ENCODE data around the gene ULBP2.
"Not testable (repeated sequence)": the region's sequence is repeated elsewhere in the genome, so short reads cannot be mapped to it uniquely, and the experiment has no call there.

ULBP2 gene

DNA sequence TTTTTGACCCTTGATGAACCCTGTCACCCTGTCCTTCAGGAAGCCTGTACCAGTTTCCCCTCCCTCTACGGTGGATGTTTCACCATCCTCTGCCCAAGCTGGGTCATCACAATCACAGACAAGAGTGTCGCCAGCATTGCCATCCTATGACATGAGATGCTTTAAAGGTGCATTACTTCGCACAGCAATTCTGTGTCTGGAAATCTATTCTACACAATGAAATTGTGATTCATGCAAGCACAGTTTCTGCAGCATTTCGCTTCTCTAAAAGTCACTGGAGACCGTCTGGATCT lies 2.5 kb upstream of the ULBP2 start:
- H3K79me2 ChIP-seq (ENCODE audit: insufficient read depth, low read depth): no peaks in the 10 kb centered on the region
- no peaks in the 10 kb centered on the region for H4K20me1 ChIP-seq (ENCODE audit: insufficient read depth)
- H2AFZ ChIP-seq (ENCODE audit: low read depth): no peak overlapping the region
- TF ChIP-seq, protein P1, sequence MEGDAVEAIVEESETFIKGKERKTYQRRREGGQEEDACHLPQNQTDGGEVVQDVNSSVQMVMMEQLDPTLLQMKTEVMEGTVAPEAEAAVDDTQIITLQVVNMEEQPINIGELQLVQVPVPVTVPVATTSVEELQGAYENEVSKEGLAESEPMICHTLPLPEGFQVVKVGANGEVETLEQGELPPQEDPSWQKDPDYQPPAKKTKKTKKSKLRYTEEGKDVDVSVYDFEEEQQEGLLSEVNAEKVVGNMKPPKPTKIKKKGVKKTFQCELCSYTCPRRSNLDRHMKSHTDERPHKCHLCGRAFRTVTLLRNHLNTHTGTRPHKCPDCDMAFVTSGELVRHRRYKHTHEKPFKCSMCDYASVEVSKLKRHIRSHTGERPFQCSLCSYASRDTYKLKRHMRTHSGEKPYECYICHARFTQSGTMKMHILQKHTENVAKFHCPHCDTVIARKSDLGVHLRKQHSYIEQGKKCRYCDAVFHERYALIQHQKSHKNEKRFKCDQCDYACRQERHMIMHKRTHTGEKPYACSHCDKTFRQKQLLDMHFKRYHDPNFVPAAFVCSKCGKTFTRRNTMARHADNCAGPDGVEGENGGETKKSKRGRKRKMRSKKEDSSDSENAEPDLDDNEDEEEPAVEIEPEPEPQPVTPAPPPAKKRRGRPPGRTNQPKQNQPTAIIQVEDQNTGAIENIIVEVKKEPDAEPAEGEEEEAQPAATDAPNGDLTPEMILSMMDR (conservative IDR thresholded peaks at IDR 0.05; ENCODE audit: low read depth, low read length): no peak
- no peak overlapping the region for H3K4me3 ChIP-seq (IDR thresholded peaks at IDR 0.05; ENCODE audit: insufficient read depth, low read depth, low read length)
- no peak overlapping the region for H3K27ac ChIP-seq
- H3K36me3 ChIP-seq (ENCODE audit: insufficient read depth): no peaks in the 10 kb centered on the region
- peaks cover 52% of the 10 kb centered on the region for H3K4me1 ChIP-seq (ENCODE audit: low read depth, poor library complexity, severe bottlenecking)
- H3K9ac ChIP-seq: no peak overlapping the region; the same call in 1 of the 2 replicates
- H3K27me3 ChIP-seq (ENCODE audit: insufficient read depth, low read depth): peaks cover 91% of the 10 kb centered on the region
- peak overlapping the region; percentile 99 for H3K4me2 ChIP-seq

DNA sequence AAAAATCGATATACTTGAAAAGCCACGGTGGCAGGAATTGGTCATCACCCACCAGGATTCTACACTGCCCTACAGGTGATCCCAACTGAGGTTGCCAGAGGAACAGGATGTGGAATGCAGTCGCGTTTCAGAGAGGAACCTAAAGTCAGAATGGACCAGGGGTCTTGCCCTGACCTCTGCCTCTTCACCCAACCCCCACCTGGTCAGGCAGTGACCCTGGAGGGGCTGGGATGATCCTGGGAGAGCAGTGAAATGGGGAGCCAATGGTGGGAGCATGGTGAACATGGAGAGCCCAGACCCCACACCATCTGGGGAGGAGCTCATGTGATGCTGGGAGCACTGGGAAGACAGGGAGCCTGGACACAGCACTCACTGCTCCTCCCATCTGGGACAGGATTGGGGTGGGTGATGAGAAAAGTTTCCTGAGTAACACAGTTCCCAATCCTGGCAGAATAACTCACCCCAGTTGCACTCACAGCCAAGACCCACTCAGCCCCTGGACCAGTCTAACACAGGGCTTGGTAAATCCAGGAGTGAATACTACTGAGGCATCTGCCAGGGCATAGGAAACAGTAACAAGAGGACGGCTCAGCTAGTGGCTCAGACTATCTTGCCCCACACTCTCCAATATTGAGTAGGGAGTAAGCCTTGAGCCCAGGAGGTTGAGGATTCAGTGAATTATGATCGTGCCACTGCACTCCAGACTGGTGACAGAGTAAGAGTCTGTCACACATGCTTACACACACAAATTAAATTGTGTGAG lies 1.7 kb upstream of the ULBP2 start:
- Histone ChIP-seq H3K4me2 (no peak overlapping the region; the same call in 1 of the 2 replicates), H3K36me3 (ENCODE audit: insufficient read depth) (no peaks in the 10 kb centered on the region), H3K27ac (no peak overlapping the region), H3K9ac (no peak overlapping the region), H3K4me1 (ENCODE audit: low read depth, poor library complexity, severe bottlenecking) (peaks cover 52% of the 10 kb centered on the region), H3K4me3 (IDR thresholded peaks at IDR 0.05; ENCODE audit: insufficient read depth, low read depth, low read length) (no peak overlapping the region), H3K27me3 (ENCODE audit: insufficient read depth, low read depth) (peaks cover 84% of the 10 kb centered on the region), H2AFZ (ENCODE audit: low read depth) (no peak overlapping the region), H4K20me1 (ENCODE audit: insufficient read depth) (no peaks in the 10 kb centered on the region), H3K79me2 (ENCODE audit: insufficient read depth, low read depth) (no peaks in the 10 kb centered on the region)
- TF ChIP-seq, protein P1 (conservative IDR thresholded peaks at IDR 0.05; ENCODE audit: low read depth, low read length): no peak

- peaks cover 78% of the 10 kb centered on the region for H3K27me3 ChIP-seq (ENCODE audit: insufficient read depth, low read depth)
- TF ChIP-seq, protein P1 (conservative IDR thresholded peaks at IDR 0.05; ENCODE audit: low read depth, low read length): no peak
These were observed 1.2 kb upstream of the ULBP2 start for GRCh38 chr6:149940672-149940982.

GRCh38 chr6:149942461-149942829 lies 631 bp downstream of the ULBP2 start:
- Histone ChIP-seq H3K27ac (no peak overlapping the region), H3K4me1 (ENCODE audit: low read depth, poor library complexity, severe bottlenecking) (peaks cover 31% of the 10 kb centered on the region), H3K36me3 (ENCODE audit: insufficient read depth) (no peaks in the 10 kb centered on the region), H3K9ac (no peak overlapping the region), H2AFZ (ENCODE audit: low read depth) (no peak overlapping the region; the same call in 1 of the 2 replicates), H3K4me3 (IDR thresholded peaks at IDR 0.05; ENCODE audit: insufficient read depth, low read depth, low read length) (no peak overlapping the region), H3K4me2 (peak overlapping the region; percentile 54), H3K27me3 (ENCODE audit: insufficient read depth, low read depth) (peaks cover 68% of the 10 kb centered on the region), H4K20me1 (ENCODE audit: insufficient read depth) (no peaks in the 10 kb centered on the region), H3K79me2 (ENCODE audit: insufficient read depth, low read depth) (no peaks in the 10 kb centered on the region)
- TF ChIP-seq, protein P1 (conservative IDR thresholded peaks at IDR 0.05; ENCODE audit: low read depth, low read length): no peak

More at GRCh38 chr6:149940672-149940982, 1.2 kb upstream of the ULBP2 start:
- Histone ChIP-seq H3K9ac (no peak overlapping the region), H3K36me3 (ENCODE audit: insufficient read depth) (no peaks in the 10 kb centered on the region), H4K20me1 (ENCODE audit: insufficient read depth) (no peaks in the 10 kb centered on the region), H3K79me2 (ENCODE audit: insufficient read depth, low read depth) (no peaks in the 10 kb centered on the region), H2AFZ (ENCODE audit: low read depth) (no peak overlapping the region), H3K27ac (no peak overlapping the region), H3K4me2 (no peak overlapping the region), H3K4me1 (ENCODE audit: low read depth, poor library complexity, severe bottlenecking) (peaks cover 49% of the 10 kb centered on the region), H3K4me3 (IDR thresholded peaks at IDR 0.05; ENCODE audit: insufficient read depth, low read depth, low read length) (no peak overlapping the region)

DNA sequence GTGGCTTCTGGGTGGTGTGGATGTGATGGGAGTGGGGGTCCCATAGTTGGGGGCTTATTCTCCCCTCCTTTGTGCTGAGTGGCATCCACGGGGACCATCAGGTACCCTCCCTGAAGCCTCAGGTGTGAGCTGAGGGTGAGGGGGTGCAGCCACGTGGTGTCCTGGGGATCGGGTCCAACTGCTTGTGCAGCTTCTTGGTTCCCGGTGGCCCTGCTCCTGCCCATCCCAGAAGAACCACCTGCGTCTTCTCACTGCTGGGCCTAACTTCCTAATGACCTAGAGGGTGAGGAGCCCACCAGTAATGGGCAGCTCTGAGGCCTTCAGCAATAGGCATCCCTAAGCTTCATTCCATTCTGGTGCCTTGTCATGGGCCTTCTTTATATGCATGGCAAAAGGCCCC lies 1.5 kb downstream of the ULBP2 start:
- H3K9ac ChIP-seq: not testable (repeated sequence)

GRCh38 chr6:149945276-149945675 lies 3.5 kb downstream of the ULBP2 start:
- not testable (repeated sequence) for H3K27ac ChIP-seq; H2AFZ ChIP-seq (ENCODE audit: low read depth); H3K36me3 ChIP-seq (ENCODE audit: insufficient read depth); H4K20me1 ChIP-seq (ENCODE audit: insufficient read depth); H3K79me2 ChIP-seq (ENCODE audit: insufficient read depth, low read depth); H3K4me2 ChIP-seq; H3K4me3 ChIP-seq (IDR thresholded peaks at IDR 0.05; ENCODE audit: insufficient read depth, low read depth, low read length); H3K9ac ChIP-seq
- Histone ChIP-seq H3K27me3 (ENCODE audit: insufficient read depth, low read depth) (peaks cover 60% of the 10 kb centered on the region), H3K4me1 (ENCODE audit: low read depth, poor library complexity, severe bottlenecking) (peaks cover 11% of the 10 kb centered on the region)

More for the DNA sequence above, 1.5 kb downstream of the ULBP2 start:
- H3K4me3 ChIP-seq (IDR thresholded peaks at IDR 0.05; ENCODE audit: insufficient read depth, low read depth, low read length); H4K20me1 ChIP-seq (ENCODE audit: insufficient read depth); H3K36me3 ChIP-seq (ENCODE audit: insufficient read depth); H3K27ac ChIP-seq; H3K4me2 ChIP-seq; H3K79me2 ChIP-seq (ENCODE audit: insufficient read depth, low read depth); H2AFZ ChIP-seq (ENCODE audit: low read depth): not testable (repeated sequence)
- Histone ChIP-seq H3K27me3 (ENCODE audit: insufficient read depth, low read depth) (peaks cover 62% of the 10 kb centered on the region), H3K4me1 (ENCODE audit: low read depth, poor library complexity, severe bottlenecking) (peaks cover 24% of the 10 kb centered on the region)

DNA sequence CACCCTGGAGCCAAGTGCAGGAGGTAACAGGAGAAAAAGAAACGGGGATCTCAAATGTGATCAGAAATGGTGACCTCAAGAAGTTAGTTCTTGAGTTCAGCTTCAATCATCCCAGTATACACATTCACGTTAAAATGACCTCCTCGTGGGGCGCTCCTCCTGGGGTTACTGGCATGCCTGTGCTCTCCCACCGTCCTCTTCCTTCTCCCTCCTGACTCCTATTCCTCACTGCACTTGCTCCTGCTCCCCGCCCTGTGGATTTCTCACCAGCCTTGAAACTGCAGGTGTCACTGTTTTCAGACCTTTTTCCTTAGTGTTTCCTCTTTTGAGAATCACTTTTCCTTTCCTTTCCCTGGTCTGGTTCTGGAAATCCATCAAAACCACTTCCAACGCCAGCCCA lies 4.8 kb downstream of the ULBP2 start:
- H3K4me2 ChIP-seq; H3K4me1 ChIP-seq (ENCODE audit: low read depth, poor library complexity, severe bottlenecking); H3K36me3 ChIP-seq (ENCODE audit: insufficient read depth); H3K79me2 ChIP-seq (ENCODE audit: insufficient read depth, low read depth); H3K27ac ChIP-seq; H2AFZ ChIP-seq (ENCODE audit: low read depth); H3K9ac ChIP-seq; H4K20me1 ChIP-seq (ENCODE audit: insufficient read depth); H3K4me3 ChIP-seq (IDR thresholded peaks at IDR 0.05; ENCODE audit: insufficient read depth, low read depth, low read length): not testable (repeated sequence)
- H3K27me3 ChIP-seq (ENCODE audit: insufficient read depth, low read depth): peaks cover 59% of the 10 kb centered on the region

All from KMS-11 (cell line).